HG03439 (cell line): ENCODE results near the gene TRIM52.
"Not testable (repeated sequence)": the region's sequence is repeated elsewhere in the genome, so short reads cannot be mapped to it uniquely, and the experiment has no call there.

Source experiments
- ATAC-seq: cut with Tn5 transposase; IDR thresholded peaks from one replicate; pipeline ENCODE4 v1.9.1; 2021; ENCODE audit warnings: mild to moderate bottlenecking, moderate library complexity; ENCODE audit not compliant: unreplicated experiment

The TRIM52 gene

DNA sequence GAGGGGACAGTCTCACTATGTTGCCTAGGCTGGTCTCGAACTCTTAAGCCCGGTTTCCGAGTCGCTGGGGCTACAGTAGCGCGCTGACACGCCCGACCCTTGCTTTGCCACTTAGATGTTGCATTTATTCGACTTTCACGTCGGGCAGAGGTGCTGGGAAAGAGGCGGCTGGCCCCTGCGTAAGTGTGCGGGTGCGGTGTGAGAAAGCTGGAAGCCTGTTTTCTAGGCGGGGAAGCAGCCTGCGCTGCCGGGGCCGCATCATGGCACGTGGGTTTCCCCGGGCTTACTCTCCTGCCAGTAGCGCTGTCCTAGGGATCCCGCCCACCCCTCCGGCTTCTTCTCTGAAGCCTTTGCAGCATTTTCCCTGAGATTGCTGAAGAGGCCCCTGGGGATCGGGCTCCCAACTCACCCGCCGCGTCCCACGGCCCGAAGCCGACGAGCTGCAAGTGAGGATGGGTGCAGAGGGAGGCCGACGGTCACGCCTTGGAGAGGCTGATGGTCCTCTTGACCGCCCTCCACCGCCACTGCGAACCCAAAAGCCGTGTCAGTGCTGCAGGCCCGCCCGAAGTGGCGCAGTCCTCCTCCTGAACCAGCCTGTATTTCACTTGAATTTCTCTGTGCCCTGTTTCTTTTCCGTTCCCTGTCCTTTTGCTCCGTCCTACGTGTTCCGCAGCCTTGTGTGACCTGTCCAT, 43.7 kb downstream of the TRIM52 start:
- ATAC-seq: peak; percentile 33

DNA sequence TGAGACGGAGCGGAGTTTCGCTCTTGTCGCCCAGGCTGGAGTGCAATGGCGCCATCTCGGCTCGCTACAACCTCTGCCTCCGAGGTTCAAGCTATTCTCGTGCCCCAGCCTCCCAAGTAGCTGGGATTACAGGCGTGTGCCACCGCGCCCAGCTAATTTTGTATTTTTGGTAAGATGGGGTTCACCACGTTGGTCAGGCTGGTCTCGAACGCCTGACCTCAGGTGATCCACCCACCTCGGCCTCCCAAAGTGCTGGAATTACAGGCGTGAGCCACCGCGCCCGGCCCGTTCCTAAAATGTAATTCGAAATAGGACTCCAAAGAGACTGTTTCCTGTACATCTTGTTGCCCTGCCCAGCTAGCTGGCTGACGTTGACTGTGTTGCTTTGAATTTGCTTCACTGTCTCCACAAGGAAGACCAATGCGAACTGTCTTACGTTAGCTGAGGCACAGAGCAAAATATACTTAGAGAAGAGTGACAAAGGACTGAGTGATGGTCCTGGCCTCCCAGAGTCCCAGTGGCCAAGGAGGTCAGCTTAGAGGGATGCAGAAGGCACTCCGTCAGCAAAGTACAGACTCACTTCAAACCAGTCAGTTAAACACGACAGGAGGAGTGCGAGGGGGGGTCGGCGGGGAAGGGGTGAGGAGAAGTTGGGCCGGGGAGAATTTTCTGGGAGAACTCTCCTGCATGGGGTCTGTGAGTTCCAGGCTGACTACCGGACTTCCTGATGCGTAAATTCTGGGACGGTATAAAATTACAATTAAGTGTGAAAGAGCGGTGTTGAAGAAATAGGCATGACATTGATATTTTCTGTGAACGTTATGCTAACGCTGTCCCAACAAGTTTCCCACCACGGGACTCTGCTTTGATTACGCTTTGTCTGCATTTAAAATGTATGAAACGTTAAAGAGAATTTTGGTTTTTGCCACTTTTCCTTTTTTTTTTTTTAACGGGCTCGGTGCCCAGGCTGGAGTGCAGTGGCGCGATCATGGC, 44.6 kb downstream of the TRIM52 start:
- no peak for ATAC-seq

DNA sequence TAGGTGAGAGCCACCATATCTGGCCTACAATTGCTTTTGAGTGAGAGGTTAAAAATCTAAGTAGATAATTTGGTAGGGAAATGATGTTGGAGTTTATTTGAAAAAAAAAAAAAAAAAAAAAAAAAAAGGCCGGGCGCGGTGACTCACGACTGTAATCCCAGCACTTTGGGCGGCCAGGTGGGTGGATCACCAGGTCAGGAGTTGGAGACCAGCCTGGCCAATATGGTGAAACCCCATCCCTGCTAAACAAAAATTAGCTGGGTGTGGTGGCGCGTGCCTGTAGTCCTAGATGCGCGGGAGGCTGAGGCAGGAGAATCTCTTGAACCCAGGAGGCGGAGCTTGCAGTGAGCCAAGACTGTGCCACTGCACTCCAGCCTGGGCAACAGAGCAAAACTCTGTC, 46.7 kb downstream of the TRIM52 start:
- not testable (repeated sequence) for ATAC-seq

DNA sequence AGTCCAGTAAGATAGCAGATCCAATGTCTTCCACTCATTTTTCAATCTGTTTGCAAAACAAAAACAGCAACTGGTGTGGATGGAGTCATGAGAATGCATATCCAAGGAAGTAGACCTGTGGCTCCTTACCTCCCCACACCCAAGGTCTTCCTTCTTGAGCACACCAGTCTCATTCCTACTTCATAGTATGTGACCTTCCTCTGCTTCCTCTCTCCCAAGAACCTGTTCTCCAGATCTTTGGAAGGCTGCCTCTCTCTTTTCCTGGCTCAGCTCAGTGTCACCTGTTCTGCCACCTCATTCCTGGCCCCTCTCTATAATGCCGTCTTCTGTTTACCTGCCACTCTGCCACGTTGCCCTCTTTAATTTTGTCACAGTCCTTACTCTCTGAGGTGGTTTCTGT, 48.0 kb downstream of the TRIM52 start:
- ATAC-seq: no peak

DNA sequence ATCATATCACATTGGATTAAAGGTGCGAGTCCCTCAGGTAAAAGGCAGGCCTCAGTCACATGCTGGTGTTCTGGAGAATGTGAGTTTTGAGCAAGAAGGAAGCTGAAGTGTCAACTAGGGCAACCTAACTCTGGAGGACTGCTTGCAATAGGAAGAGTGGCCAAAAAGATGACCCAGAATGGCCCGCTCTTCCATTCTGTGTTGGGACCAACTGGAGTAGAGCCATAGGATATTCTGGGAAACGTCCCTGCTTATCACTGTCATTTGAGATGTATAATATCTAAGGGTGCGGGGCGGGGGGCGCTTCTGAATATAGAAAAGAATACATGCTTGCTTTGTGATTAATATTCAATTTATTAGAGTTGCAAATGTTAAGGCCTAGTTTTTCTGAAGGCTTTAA, 48.9 kb downstream of the TRIM52 start:
- ATAC-seq: no peak

DNA sequence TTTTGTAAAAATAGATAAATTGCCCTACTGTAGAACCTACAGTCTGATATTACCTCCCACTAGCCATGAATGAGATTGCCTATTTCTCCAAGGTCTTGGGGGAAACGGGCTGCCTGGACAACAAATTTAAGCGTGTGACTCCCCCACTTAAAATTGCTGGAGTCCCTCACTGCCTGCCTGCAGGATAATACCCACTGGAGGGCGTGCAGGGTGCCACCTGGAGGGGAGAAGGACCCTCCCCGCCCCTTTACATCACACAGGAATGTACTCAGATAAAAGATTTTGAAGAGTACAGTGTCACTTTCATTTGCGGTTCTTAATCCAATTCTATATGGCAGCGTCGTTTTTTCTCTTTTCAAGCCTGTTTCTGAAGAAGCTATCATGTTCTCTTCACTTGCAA, 49.7 kb downstream of the TRIM52 start:
- ATAC-seq: no peak

DNA sequence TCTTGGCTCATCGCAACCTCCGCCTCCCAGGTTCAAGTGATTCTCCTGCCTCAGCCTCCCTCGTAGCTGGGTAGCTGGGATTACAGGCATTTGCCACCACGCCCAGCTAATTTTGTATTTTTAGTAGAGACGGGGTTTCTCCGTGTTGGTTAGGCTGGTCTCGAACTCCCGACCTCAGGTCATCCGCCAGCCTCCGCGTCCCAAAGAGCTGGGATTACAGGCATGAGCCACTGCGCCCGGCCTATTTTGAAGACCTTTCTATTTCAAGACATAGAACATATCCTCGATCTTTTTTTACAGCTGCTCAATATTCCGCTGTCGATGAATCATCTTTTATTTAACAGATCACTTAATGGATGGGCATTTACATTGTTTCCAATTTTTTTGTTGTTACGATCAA, 50.2 kb downstream of the TRIM52 start:
- not testable (repeated sequence) for ATAC-seq

DNA sequence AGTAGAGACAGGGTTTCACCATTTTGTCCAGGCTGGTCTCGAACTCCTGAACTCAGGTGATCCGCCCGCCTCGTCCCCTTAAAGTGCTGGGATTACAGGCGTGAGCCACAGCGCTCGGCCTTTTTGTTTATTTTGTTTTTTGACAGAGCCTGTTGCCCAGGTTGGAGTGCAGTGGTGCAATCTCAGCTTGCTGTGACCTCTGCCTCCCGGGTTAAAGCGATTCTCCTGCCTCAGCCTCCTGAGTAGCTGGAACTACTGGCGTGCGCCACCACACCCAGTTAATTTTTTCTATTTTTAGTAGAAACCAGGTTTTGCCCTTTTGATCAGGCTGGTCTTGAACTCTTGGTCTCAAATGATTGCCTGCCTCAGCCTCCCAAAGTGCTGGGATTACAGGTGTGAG, 50.8 kb downstream of the TRIM52 start:
- ATAC-seq: not testable (repeated sequence)

DNA sequence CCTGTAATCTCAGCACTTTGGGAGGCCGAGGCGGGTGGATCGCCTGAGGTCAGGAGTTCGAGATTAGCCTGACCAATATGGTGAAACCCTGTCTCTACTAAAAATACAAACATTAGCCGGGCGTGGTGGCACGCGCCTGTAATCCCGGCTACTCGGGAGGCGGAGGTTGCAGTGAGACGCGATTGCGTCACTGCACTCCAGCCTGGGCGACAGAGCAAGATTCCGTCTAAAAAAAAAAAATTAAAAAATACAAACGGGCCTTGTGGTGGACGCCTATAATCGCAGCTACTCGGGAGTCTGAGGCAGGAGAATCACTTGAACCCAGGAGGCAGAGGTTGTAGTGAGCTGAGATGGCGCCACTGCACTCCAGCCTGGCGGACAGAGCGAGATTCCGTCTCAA, 51.9 kb downstream of the TRIM52 start:
- ATAC-seq: not testable (repeated sequence)

DNA sequence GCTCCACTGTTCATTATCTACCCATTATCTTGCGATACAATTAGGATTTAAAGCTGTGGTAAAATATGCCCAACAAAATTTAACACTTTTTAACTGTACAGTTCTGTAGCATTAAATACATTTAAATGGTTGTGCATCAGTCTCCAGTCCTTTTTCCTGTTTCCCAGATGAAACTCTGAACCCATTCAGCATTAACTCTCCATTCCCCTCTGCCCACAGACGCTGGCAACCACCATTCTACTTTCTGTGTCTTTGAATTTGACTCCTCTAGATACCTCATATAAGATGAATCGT, 53.0 kb downstream of the TRIM52 start:
- ATAC-seq: no peak

DNA sequence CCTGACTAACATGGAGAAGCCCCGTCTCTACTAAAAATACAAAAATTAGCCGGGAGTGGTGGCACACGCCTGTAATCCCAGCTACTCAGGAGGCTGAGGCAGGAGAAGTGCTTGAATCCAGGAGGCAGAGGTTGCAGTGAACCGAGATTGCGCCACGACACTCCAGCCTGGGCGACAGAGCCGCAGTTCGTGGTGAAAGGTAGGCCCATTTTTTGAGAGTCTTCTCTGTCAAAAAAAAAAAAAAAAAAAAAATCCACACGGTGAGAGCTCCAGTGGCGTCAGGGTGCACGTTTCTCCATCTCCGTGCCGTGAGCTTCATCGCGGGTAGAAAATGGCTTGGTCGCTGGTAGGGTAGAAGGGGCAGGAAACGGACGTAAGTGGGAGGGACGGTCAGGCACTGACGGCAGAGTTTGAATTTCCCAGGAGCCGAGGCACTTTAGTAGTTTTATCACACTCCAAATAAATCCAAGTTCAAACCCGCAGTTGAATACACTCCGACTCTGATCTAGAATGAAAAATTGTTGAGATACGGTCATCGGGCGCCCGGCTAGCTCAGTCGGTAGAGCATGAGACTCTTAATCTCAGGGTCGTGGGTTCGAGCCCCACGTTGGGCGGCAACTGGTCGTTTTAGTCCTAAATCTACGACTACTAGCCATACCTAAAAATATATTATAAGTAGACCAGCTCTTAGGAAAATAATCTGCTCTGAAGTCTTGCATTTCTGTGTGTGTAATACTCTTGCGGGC, 53.6 kb downstream of the TRIM52 start:
- peak; percentile 36 for ATAC-seq

DNA sequence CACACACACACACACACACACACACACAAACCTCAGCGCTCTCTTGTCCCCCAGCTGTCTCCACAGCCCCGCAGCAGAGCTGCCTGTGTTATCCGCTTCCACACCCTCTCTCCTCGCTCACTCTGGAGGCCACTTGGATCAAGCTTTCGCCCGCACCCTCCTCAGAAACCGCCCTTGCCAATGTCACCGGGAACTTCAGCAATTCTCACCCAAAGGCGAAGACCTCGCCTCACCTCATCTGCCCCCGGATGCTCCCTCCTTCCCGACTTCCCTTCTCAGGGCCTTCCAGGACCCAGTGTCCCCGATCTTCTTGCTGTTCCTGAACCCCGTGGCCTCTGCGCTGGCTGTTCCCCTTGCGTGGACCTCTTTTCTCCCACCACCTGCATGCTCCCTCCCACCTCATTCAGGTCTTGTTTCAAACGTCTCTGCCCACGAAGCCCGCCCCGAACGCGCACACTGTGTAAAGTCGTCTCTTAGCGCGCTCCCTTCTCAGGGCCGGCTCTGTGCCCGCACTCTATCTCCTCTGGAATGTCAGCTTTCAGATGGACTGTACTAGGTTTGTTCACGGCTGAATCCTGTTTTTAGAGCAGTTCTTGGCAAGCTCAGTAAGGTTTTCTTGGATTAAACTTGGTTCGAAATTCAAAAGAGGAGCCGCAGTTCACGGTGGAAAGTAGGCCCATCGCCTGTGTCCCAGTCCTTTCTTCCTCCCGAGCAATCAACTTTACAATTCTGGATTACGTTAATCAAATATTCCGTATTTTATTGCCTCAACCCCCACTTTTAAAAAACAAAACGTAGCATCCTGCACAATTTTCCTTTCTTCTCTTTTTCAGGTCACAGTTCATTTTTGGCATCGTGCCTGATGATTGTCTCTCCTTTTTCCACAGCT, 54.9 kb downstream of the TRIM52 start:
- ATAC-seq: no peak
